AG04449 (cell line): ENCODE results near the gene ZNF597.
A peak's percentile ranks its signal among the peaks of the same experiment; 100 is the strongest.

ENCODE experiments used
- CTCF ChIA-PET: fragments of 350-600 bp; formaldehyde crosslinking; extraction: SDS; loops from one replicate; lab custom pipeline; 2021; ENCODE audit warnings: antibody characterized with exemption; lab: Yijun Ruan, JAX
- POLR2A ChIA-PET: fragments of 400-600, 350-600 bp; formaldehyde crosslinking; extraction: SDS; loops from one replicate; lab custom pipeline; 2020; ENCODE audit warnings: antibody characterized with exemption, inconsistent platforms; lab: Yijun Ruan, JAX
- DNase-seq: peaks from one replicate; pipeline ENCODE4 v3.0.0-alpha.2; 2010; ENCODE audit warnings: low read depth, low spot score
- H3K4me3 ChIP-seq: 2 replicates; pipeline ENCODE4 v1.5.1; 2011; ENCODE audit warnings: low read depth, mild to moderate bottlenecking, control low read depth, low read length
- CTCF ChIP-seq: IDR thresholded peaks from one replicate; pipeline ENCODE4 v1.5.1; 2011; ENCODE audit warnings: mild to moderate bottlenecking, moderate library complexity, low read length, control low read depth, inconsistent platforms; ENCODE audit not compliant: insufficient read depth; ENCODE audit errors: missing control alignments

The ZNF597 gene

GRCh38 chr16:3439637-3440036, 3.7 kb downstream of the ZNF597 start:
- ChIA-PET CTCF (no interaction called here), POLR2A (no interaction called here)
- DNase-seq = no peak
- no peak for TF ChIP-seq CTCF
- no peak overlapping the region for H3K4me3 ChIP-seq

- no peak overlapping the region for H3K4me3 ChIP-seq
- no peak for TF ChIP-seq CTCF
- ChIA-PET POLR2A (no interaction called here), CTCF (no interaction called here)
- DNase-seq = no peak
Measured at GRCh38 chr16:3434373-3434772, 8.9 kb downstream of the ZNF597 start.

GRCh38 chr16:3431779-3432219, 11.5 kb downstream of the ZNF597 start:
- peak overlapping the region; percentile 35 for H3K4me3 ChIP-seq
- ChIA-PET CTCF (no interaction called here), POLR2A (interaction anchor here (1.7 kb wide), 1 partner anchor 12 kb away, joined by 3 read pairs; the partner anchor contains the start of genes NAA60 and ZNF597)

GRCh38 chr16:3413730-3414379, 29.4 kb downstream of the ZNF597 start:
- POLR2A ChIA-PET = no interaction called here
- CTCF ChIA-PET = no interaction called here
- H3K4me3 ChIP-seq = no peak overlapping the region
- DNase-seq = no peak
- TF ChIP-seq CTCF = no peak

More at GRCh38 chr16:3431779-3432219, 11.5 kb downstream of the ZNF597 start:
- no peak for TF ChIP-seq CTCF
- no peak for DNase-seq

GRCh38 chr16:3408561-3409197, 34.6 kb downstream of the ZNF597 start:
- DNase-seq = no peak
- no peak overlapping the region for H3K4me3 ChIP-seq
- TF ChIP-seq CTCF = no peak
- POLR2A ChIA-PET = no interaction called here
- CTCF ChIA-PET = no interaction called here

- no peak for TF ChIP-seq CTCF
- POLR2A ChIA-PET = interaction anchor here (1.2 to 2.7 kb wide), 2 partner anchors 42 to 55 kb away, joined by 4 to 13 read pairs; partner anchors contain the start of genes NAA60 and ZNF597
- no peak for DNase-seq
- peak overlapping the region; percentile 92 for H3K4me3 ChIP-seq
- CTCF ChIA-PET = interaction anchor here (1.4 kb wide), 1 partner anchor 9 kb away, joined by 3 read pairs; no protein-coding TSS in a partner anchor
Measured at GRCh38 chr16:3401719-3402397, 41.4 kb downstream of the ZNF597 start.
